Measurements from ENCODE around the gene TRABD2B. TPM values are rescaled to one million over a fixed set of nuclear protein-coding genes. Genes with fewer than 3 reads are reported as not detected.

Gene TRABD2B
- total and polyA plus RNA-seq, 4 donors = 0.28 to 2.6 (median 1.3) TPM

- Histone ChIP-seq H3K36me3 (ENCODE audit: control insufficient read depth in 4 of 4, insufficient read depth in 3 of 4, low read depth in 1 of 4, low read length in 3 of 4) (peaks cover 0 to 3% (median 0%) of the 10 kb centered on the region in 4 donors), H3K4me1 (ENCODE audit: control insufficient read depth in 4 of 4, insufficient read depth in 4 of 4, low read length in 3 of 4) (peaks cover 3 to 15% (median 9%) of the 10 kb centered on the region in 4 donors), H3K9me3 (ENCODE audit: control insufficient read depth in 4 of 4, low read length in 3 of 4) (peaks cover 0 to 8% (median 5%) of the 10 kb centered on the region in 4 donors), H3K27me3 (ENCODE audit: control insufficient read depth in 4 of 4, insufficient read depth in 4 of 4, low read length in 3 of 4) (no peaks in the 10 kb centered on the region), H3K4me3 (ENCODE audit: low read depth in 1 of 3, low read length in 3 of 3) (no peak overlapping the region), H3K9ac (ENCODE audit: low read depth in 1 of 2, low read length in 2 of 2) (no peak overlapping the region), H3K27ac (ENCODE audit: low read depth in 1 of 2, low read length in 2 of 2) (no peak overlapping the region)
- DNase-seq (ENCODE audit: low spot score) = no peak
- TF ChIP-seq TAF1 (conservative IDR thresholded peaks at IDR 0.05) (no peak), MAX (IDR thresholded peaks at IDR 0.05) (no peak), ZBTB33 (IDR thresholded peaks at IDR 0.05) (no peak), RXRA (IDR thresholded peaks at IDR 0.05) (no peak), HNF4A (conservative IDR thresholded peaks at IDR 0.05) (no peak), EGR1 (IDR thresholded peaks at IDR 0.05; ENCODE audit: low read depth in 2 of 2) (no peak), GABPA (IDR thresholded peaks at IDR 0.05 in 1 of 2, conservative IDR thresholded peaks at IDR 0.05 in 1 of 2) (no peak), FOXA2 (IDR thresholded peaks at IDR 0.05) (no peak), FOXA1 (IDR thresholded peaks at IDR 0.05) (no peak), YY1 (IDR thresholded peaks at IDR 0.05) (no peak), ATF3 (IDR thresholded peaks at IDR 0.05) (no peak), JUND (IDR thresholded peaks at IDR 0.05) (no peak), NR2F2 (IDR thresholded peaks at IDR 0.05) (no peak), RAD21 (IDR thresholded peaks at IDR 0.05) (no peak), REST (IDR thresholded peaks at IDR 0.05) (no peak), CTCF (IDR thresholded peaks at IDR 0.05; ENCODE audit: low read depth, low read length, missing input control) (no peak), HNF4G (IDR thresholded peaks at IDR 0.05) (no peak)
- 89% methylated on average over 16 of the region's 16 CpGs for WGBS
These were observed 158.4 kb downstream of the TRABD2B start for GRCh38 chr1:47838562-47839432.
